Activated B cell treated with CpG ODN at 0.5 μM for 24 hours (primary cell): ENCODE data around the gene ZNF385C. TPM values are rescaled to one million over a fixed set of nuclear protein-coding genes. Genes with fewer than 3 reads are reported as not detected.

ENCODE experiments used
- ATAC-seq: fragments of 200-7000 bp; cut with Tn5 transposase; one replicate; pipeline ENCODE4 v1.10.0; 2021; ENCODE audit warnings: low read depth, mild to moderate bottlenecking, moderate library complexity
- CTCF ChIA-PET: fragments of 350-600 bp; sonication (Branson Sonifier 250); formaldehyde crosslinking; loops from one replicate; lab custom pipeline; 2021; ENCODE audit warnings: antibody characterized with exemption; lab: Charles Lee
- POLR2A ChIA-PET: fragments of 350-600 bp; sonication (Branson Sonifier 250); formaldehyde crosslinking; loops from one replicate; lab custom pipeline; 2021; ENCODE audit warnings: antibody characterized with exemption; lab: Charles Lee
- DNase-seq: peaks from one replicate; pipeline ENCODE4 v3.0.0; 2022
- H3K27ac Mint-ChIP-seq: one replicate; pipeline ENCODE4 v1.8.0; 2020; ENCODE audit warnings: mixed read lengths
- H3K27me3 Mint-ChIP-seq: one replicate; pipeline ENCODE4 v1.8.0; 2021; ENCODE audit warnings: mixed read lengths
- H3K36me3 Mint-ChIP-seq: one replicate; pipeline ENCODE4 v1.8.0; 2021; ENCODE audit warnings: low read depth, mixed read lengths
- H3K4me1 Mint-ChIP-seq: one replicate; pipeline ENCODE4 v1.8.0; 2021; ENCODE audit warnings: mixed read lengths
- H3K4me3 Mint-ChIP-seq: one replicate; pipeline ENCODE4 v1.8.0; 2020; ENCODE audit warnings: mild to moderate bottlenecking, mixed read lengths
- H3K9me3 Mint-ChIP-seq: one replicate; pipeline ENCODE4 v1.8.0; 2020; ENCODE audit warnings: mixed read lengths
- CTCF ChIP-seq: fragments of 200-600 bp; IDR thresholded peaks from one replicate; pipeline ENCODE4 v1.8.0; 2022; ENCODE audit warnings: antibody characterized with exemption, mild to moderate bottlenecking
- intact Hi-C: fragments of 100-400 bp; cut with micrococcal nuclease; formaldehyde crosslinking; loops from one replicate; pipeline ENCODE4 v1.15.1; 2024
- total RNA-seq: library from RNA; stranded (reverse); gene quantifications from 2 replicates; pipeline ENCODE4 v1.2.3, GENCODE V29; 2022

The ZNF385C gene
- total RNA-seq, 1 donor from 2014 or later, result 16.7 TPM

- CTCF ChIA-PET, result interaction anchor here (1.0 kb wide), 1 partner anchor 108 kb away, joined by 3 read pairs; no protein-coding TSS in a partner anchor
- Mint-ChIP-seq H3K27ac (no peak overlapping the region), H3K27me3 (peaks cover 11% of the 10 kb centered on the region), H3K36me3 (no peaks in the 10 kb centered on the region), H3K9me3 (no peaks in the 10 kb centered on the region), H3K4me1 (peaks cover 12% of the 10 kb centered on the region), H3K4me3 (peak overlapping the region; percentile 70)
- DNase-seq, result no peak
- ATAC-seq, result peak; percentile 54
- POLR2A ChIA-PET, result no interaction called here
- intact Hi-C loops, result no loop called here
- no peak for TF ChIP-seq CTCF
Measured at GRCh38 chr17:42072323-42073187, 25.7 kb downstream of the ZNF385C start.

DNA sequence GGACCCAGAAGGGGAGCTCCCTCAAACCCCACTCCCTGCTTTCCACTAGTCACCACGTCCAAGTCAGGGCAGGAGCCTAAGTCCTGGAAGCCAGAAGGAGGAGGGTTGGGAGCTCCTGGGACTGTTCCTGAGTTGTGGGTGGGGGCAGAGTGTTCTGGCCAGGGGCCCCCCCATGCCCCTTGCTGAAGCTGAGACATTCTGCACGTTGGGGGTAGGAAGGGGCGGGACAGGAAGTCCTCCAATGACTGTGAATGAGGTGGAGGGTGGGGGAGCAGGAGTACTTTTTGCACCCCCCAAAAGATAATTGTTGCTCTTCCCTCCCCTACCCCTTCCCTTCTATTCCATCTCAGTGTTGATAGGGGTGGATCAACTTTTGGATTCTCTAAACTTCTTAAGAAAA, 26.5 kb downstream of the ZNF385C start:
- ChIA-PET CTCF (interaction anchor here (1.0 to 1.2 kb wide), 2 partner anchors 29 to 107 kb away, joined by 3 read pairs; no protein-coding TSS in a partner anchor), POLR2A (no interaction called here)
- no peaks in the 10 kb centered on the region for H3K9me3 Mint-ChIP-seq
- DNase-seq, result no peak
- H3K27ac Mint-ChIP-seq, result no peak overlapping the region
- no peaks in the 10 kb centered on the region for H3K36me3 Mint-ChIP-seq
- H3K4me3 Mint-ChIP-seq, result peak overlapping the region; percentile 70
- no peak for TF ChIP-seq CTCF
- ATAC-seq, result no peak
- intact Hi-C loops, result no loop called here
- peaks cover 16% of the 10 kb centered on the region for H3K4me1 Mint-ChIP-seq
- H3K27me3 Mint-ChIP-seq, result peaks cover 11% of the 10 kb centered on the region

DNA sequence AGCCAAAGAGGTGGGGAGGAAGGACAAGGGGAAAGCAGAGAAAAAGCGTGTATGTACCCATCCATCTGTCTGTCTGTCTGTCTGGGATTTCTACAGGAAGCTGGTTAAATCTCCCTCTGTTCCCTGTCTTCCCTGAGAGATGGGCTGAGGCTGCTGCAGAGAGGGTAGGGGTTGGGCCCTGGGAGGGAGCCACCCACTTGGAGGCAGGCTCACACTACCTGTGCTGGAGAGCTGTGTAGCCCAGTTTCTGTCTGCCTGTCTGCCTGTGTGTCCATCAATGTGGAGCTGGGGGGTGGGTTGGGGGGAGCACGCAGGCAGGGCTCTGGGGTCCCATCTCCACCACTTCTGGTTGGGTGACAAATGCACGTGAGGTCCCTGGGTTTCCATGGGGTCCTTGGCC, 29.3 kb downstream of the ZNF385C start:
- peaks cover 11% of the 10 kb centered on the region for H3K27me3 Mint-ChIP-seq
- no peak overlapping the region for H3K4me3 Mint-ChIP-seq
- CTCF ChIA-PET, result interaction anchor here (5.5 kb wide), 1 partner anchor 48 kb away, joined by 72 read pairs; the partner anchor contains the start of gene KAT2A
- POLR2A ChIA-PET, result no interaction called here
- peaks cover 25% of the 10 kb centered on the region for H3K4me1 Mint-ChIP-seq
- DNase-seq (no peak), ATAC-seq (no peak)
- H3K9me3 Mint-ChIP-seq, result no peaks in the 10 kb centered on the region
- no peak overlapping the region for H3K27ac Mint-ChIP-seq
- no peak for TF ChIP-seq CTCF
- no peaks in the 10 kb centered on the region for H3K36me3 Mint-ChIP-seq
- intact Hi-C loops, result no loop called here

DNA sequence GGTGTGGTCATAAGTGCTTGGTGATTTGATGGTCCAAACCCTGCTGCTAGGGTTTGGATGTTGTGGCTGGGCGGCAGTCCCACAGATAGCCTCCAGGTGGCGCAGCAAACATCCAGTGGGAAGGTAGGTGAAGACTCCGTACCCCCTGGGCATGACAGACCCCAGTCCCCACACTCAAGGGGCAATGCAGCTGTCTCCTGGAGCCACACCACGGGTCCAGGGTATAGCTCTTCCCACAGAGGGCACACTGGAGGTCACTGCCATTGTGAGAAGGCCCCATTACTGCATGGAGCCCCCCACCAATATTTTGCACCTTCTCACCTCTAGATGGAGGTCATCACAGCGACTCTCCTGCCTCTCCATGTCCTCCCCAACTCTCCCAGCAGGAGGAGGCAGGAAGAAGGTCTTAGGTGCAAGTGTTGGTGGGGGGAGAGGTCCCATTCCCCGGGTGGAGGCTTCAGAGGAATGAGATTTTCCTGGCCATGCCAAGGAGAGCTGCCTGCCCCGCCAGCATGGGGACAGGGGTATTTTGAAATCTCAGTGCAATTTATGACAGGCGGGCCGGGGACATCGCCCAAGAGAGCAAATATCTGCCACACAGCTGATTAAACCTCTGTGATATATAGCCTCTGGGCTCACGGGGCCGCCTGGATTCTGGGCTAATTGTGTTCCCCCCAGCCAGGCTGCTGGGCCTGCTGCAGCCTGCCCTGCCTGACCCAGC, 30.7 kb downstream of the ZNF385C start:
- H3K4me3 Mint-ChIP-seq, result no peak overlapping the region
- no peak for TF ChIP-seq CTCF
- H3K36me3 Mint-ChIP-seq, result no peaks in the 10 kb centered on the region
- peaks cover 8% of the 10 kb centered on the region for H3K27me3 Mint-ChIP-seq
- no peak overlapping the region for H3K27ac Mint-ChIP-seq
- ChIA-PET POLR2A (interaction anchor here (2.1 kb wide), 1 partner anchor 48 kb away, joined by 7 read pairs; no protein-coding TSS in a partner anchor), CTCF (interaction anchor here (0.8 to 5.5 kb wide), 10 partner anchors 10 to 114 kb away, joined by 3 to 72 read pairs (median 4); partner anchors contain the start of genes KAT2A and KCNH4)
- ATAC-seq, result peak; percentile 70
- no peaks in the 10 kb centered on the region for H3K9me3 Mint-ChIP-seq
- intact Hi-C loops, result loop anchor here (1.0 to 2.0 kb wide), 4 partner anchors 39 to 114 kb away; partner anchors contain the start of gene KCNH4
- DNase-seq, result peak; percentile 66
- peaks cover 28% of the 10 kb centered on the region for H3K4me1 Mint-ChIP-seq
